Stomach (tissue), 4 donors: ENCODE results near the gene TCAF2.
"Not testable (repeated sequence)": the region's sequence is repeated elsewhere in the genome, so short reads cannot be mapped to it uniquely, and the experiment has no call there.

Experiments
- CTCF ChIP-seq, 7 experiments: fragments of 450-650 bp in 4 of 7; fragments of 200-600 bp in 3 of 7; sonication (generic) in 3 of 7; IDR thresholded peaks; one replicate each; pipeline ENCODE4 v1.5.1; 2016 to 2019; ENCODE audit warnings: antibody characterized with exemption in 7 of 7, control low read depth in 2 of 7, mild to moderate bottlenecking in 1 of 7
- POLR2A ChIP-seq, 4 donors: fragments of 450-650 bp; IDR thresholded peaks; one replicate each; pipeline ENCODE4 v1.6.1; 2016; ENCODE audit warnings: antibody characterized with exemption in 4 of 4, control low read depth in 2 of 4, mild to moderate bottlenecking in 1 of 4, moderate library complexity in 1 of 4
- POLR2AphosphoS5 ChIP-seq, 3 donors: sonication (generic); formaldehyde crosslinking; IDR thresholded peaks; one replicate each; pipeline ENCODE4 v1.6.1; 2016; ENCODE audit warnings: antibody characterized with exemption in 3 of 3

GRCh38 chr7:143635364-143636240 lies 14.8 kb downstream of the TCAF2 start:
- TF ChIP-seq CTCF, POLR2AphosphoS5, POLR2A (IDR thresholded peaks at IDR 0.05): not testable (repeated sequence)
